A673 (cell line): Measurements from ENCODE around the gene RAB3GAP2. TPM values are rescaled to one million over a fixed set of nuclear protein-coding genes. Genes with fewer than 3 reads are reported as not detected.
A peak's percentile ranks its signal among the peaks of the same experiment; 100 is the strongest.

Source experiments
- BruUV-seq: library from RNA; stranded (reverse); fragments of 400-500 nt; replicated peaks from 2 replicates; lab custom pipeline; 2021; lab: Mats Ljungman, UMichigan
- CTCF ChIA-PET: fragments of 300-600 bp; sonication (Branson Sonifier 250); formaldehyde crosslinking; loops from one replicate; lab custom pipeline; 2022; ENCODE audit warnings: antibody characterized with exemption; lab: Charles Lee
- POLR2A ChIA-PET: fragments of 300-600 bp; sonication (Branson Sonifier 250); formaldehyde crosslinking; loops from one replicate; lab custom pipeline; 2022; ENCODE audit warnings: antibody characterized with exemption; ENCODE audit not compliant: low non-redundant PET; lab: Charles Lee
- DNase-seq: peaks from one replicate; pipeline ENCODE4 v3.0.0-alpha.2; 2015; ENCODE audit warnings: low spot score
- H3K27ac ChIP-seq: fragments of 200-600 bp; sonication (generic); 2 replicates; pipeline ENCODE4 v1.5.1; 2016; ENCODE audit warnings: mixed run types, low read depth, mild to moderate bottlenecking, mixed read lengths, antibody characterized with exemption, low read length; ENCODE audit not compliant: poor library complexity, severe bottlenecking
- H3K27me3 ChIP-seq: fragments of 200-600 bp; sonication (generic); replicated peaks from 2 replicates; pipeline ENCODE4 v1.6.1; 2017; ENCODE audit warnings: mixed run types, low read depth, mild to moderate bottlenecking, mixed read lengths, antibody characterized with exemption, low read length; ENCODE audit not compliant: insufficient read depth, poor library complexity
- H3K36me3 ChIP-seq: fragments of 200-600 bp; sonication (generic); 2 replicates; pipeline ENCODE4 v1.6.1; 2016; ENCODE audit warnings: mixed run types, mild to moderate bottlenecking, mixed read lengths, antibody characterized with exemption, low read length; ENCODE audit not compliant: insufficient read depth, poor library complexity, severe bottlenecking
- H3K4me1 ChIP-seq: fragments of 200-600 bp; sonication (generic); 2 replicates; pipeline ENCODE4 v1.6.1; 2017; ENCODE audit warnings: mixed run types, mild to moderate bottlenecking, mixed read lengths, antibody characterized with exemption, low read length; ENCODE audit not compliant: insufficient read depth, poor library complexity, severe bottlenecking
- H3K4me3 ChIP-seq: fragments of 200-600 bp; sonication (generic); 2 replicates; pipeline ENCODE4 v1.5.1; 2016; ENCODE audit warnings: low read depth, mixed run types, mild to moderate bottlenecking, mixed read lengths, low read length; ENCODE audit not compliant: poor library complexity, severe bottlenecking
- H3K9me3 ChIP-seq: fragments of 200-600 bp; sonication (generic); 2 replicates; pipeline ENCODE4 v1.6.1; 2016; ENCODE audit warnings: mixed run types, low read depth, mild to moderate bottlenecking, mixed read lengths, antibody characterized with exemption, low read length; ENCODE audit not compliant: poor library complexity, severe bottlenecking
- EZH2 ChIP-seq: fragments of 200-600 bp; sonication (generic); IDR thresholded peaks from 2 replicates; pipeline ENCODE4 v1.6.1; 2017; ENCODE audit warnings: borderline replicate concordance, low read depth, mild to moderate bottlenecking, mixed read lengths, antibody characterized with exemption, low read length; ENCODE audit not compliant: poor library complexity, severe bottlenecking
- intact Hi-C: fragments of 100-400 bp; cut with micrococcal nuclease; formaldehyde crosslinking; loops from one replicate; pipeline ENCODE4 v1.10.0; 2022; ENCODE audit not compliant: unreplicated experiment
- total RNA-seq: library from RNA; stranded (reverse); gene quantifications from 2 replicates; pipeline ENCODE4 v1.2.3, GENCODE V29; 2021
- TF ChIP-seq, protein P1 (sequence below): fragments of 300-800, 200-600 bp; sonication (generic); conservative IDR thresholded peaks from 2 replicates; pipeline ENCODE4 v1.5.1; 2017; ENCODE audit warnings: low read depth, mild to moderate bottlenecking, antibody characterized with exemption, low read length, moderate library complexity, mixed read lengths

Gene RAB3GAP2
- total RNA-seq, 1 experiment from 2014 or later, result 43.8 TPM

DNA sequence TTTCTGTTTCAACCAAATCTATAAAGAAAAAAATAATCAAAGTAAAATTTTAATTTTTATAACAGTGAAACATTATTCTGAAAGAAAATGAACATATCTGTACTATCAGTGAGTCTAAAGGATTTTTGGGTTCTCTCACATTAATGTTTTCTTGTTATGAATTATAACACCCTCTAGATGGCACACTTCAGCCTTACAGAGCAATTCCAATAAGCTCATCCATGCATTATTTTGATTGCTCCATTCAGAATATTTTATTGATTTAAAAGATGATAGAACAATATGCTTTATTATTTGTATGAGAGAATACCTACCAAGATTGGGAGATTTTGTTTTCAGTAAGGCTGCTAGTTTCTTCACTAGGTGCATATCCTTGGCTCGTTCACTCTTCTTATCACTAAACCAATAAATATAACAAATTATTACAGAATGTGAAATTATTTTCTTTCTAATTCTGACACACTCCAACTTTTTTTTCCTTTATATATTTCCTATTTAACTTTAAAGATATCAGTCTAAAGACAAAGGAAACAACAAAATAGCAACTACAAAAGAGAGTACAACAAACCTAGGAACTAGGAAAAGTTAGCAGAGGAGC is 82.4 kb downstream of the RAB3GAP2 start:
- Histone ChIP-seq H3K27ac (no peak overlapping the region), H3K4me3 (no peak overlapping the region), H3K4me1 (no peaks in the 10 kb centered on the region), H3K27me3 (no peaks in the 10 kb centered on the region), H3K36me3 (peaks cover 39% of the 10 kb centered on the region), H3K9me3 (no peaks in the 10 kb centered on the region)
- no peak for TF ChIP-seq EZH2
- TF ChIP-seq, protein P1, sequence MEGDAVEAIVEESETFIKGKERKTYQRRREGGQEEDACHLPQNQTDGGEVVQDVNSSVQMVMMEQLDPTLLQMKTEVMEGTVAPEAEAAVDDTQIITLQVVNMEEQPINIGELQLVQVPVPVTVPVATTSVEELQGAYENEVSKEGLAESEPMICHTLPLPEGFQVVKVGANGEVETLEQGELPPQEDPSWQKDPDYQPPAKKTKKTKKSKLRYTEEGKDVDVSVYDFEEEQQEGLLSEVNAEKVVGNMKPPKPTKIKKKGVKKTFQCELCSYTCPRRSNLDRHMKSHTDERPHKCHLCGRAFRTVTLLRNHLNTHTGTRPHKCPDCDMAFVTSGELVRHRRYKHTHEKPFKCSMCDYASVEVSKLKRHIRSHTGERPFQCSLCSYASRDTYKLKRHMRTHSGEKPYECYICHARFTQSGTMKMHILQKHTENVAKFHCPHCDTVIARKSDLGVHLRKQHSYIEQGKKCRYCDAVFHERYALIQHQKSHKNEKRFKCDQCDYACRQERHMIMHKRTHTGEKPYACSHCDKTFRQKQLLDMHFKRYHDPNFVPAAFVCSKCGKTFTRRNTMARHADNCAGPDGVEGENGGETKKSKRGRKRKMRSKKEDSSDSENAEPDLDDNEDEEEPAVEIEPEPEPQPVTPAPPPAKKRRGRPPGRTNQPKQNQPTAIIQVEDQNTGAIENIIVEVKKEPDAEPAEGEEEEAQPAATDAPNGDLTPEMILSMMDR, result peak; percentile 64
- no TSS peak for BruUV-seq
- CTCF ChIA-PET, result interaction anchor here (0.5 to 1.2 kb wide), 3 partner anchors 78 to 587 kb away, joined by 4 to 14 read pairs (median 5); no protein-coding TSS in a partner anchor
- peak; percentile 53 for DNase-seq
- intact Hi-C loops, result loop anchor here (5.0 kb wide), 1 partner anchor 587 kb away; no protein-coding TSS in a partner anchor
- POLR2A ChIA-PET, result no interaction called here

DNA sequence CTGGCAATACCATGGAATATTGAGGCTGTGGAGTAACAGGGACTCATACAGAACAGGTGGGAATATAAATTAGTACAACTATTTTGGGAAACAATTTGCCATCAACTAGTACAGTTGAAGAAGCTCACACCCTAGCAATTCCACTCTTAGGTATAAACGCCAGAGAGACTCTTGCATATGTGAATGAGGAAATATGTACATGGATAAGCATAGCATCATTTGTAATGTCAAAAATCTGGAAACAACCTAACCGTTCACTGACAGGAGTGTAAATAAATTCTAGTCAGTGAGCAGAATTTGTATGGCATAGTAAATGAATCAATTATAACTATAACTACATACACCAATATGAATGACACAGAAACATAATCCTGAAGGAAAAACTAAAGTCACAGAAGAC is 83.7 kb downstream of the RAB3GAP2 start:
- TF ChIP-seq EZH2, result no peak
- TF ChIP-seq, protein P1, result no peak
- no peak for DNase-seq
- CTCF ChIA-PET, result no interaction called here

DNA sequence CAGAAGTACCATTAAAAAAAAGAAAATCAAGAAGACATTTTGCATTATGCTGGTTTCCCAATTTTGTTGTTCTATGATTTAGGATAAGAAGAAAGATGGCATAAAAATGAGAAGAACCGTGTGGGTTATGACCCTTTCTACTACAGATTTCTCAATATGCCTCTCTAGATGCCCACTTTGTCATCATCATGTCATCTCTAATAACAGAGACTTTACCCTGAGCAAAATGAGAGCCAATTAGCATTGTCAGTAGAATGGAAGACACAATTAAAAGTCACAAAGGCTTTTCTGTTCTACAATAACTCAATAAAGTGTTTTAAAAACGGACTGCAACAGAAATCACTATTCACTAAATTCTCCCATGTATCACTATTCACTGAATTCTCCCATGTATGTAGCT is 85.5 kb downstream of the RAB3GAP2 start:
- no peak for TF ChIP-seq EZH2
- TF ChIP-seq, protein P1, result no peak
- Histone ChIP-seq H3K27ac (no peak overlapping the region), H3K4me1 (no peaks in the 10 kb centered on the region), H3K36me3 (peaks cover 20% of the 10 kb centered on the region), H3K9me3 (no peaks in the 10 kb centered on the region), H3K4me3 (no peak overlapping the region), H3K27me3 (no peaks in the 10 kb centered on the region)
- POLR2A ChIA-PET, result no interaction called here
- intact Hi-C loops, result no loop called here
- CTCF ChIA-PET, result no interaction called here
- no TSS peak for BruUV-seq
- DNase-seq, result no peak

More for the DNA sequence above, 83.7 kb downstream of the RAB3GAP2 start:
- H3K27ac ChIP-seq, result no peak overlapping the region
- no peaks in the 10 kb centered on the region for H3K9me3 ChIP-seq
- intact Hi-C loops, result no loop called here
- no peaks in the 10 kb centered on the region for H3K4me1 ChIP-seq
- POLR2A ChIA-PET, result no interaction called here
- no peaks in the 10 kb centered on the region for H3K27me3 ChIP-seq
- no peak overlapping the region for H3K4me3 ChIP-seq
- H3K36me3 ChIP-seq, result peaks cover 27% of the 10 kb centered on the region
- BruUV-seq, result no TSS peak
